ENCODE results near the gene HSPBP1.

GRCh38 chr19:55259540-55260210 lies 20.2 kb downstream of the HSPBP1 start:
- TF ChIP-seq SETDB1 (CRISPR knock-in tag; IDR thresholded peaks at IDR 0.05; ENCODE audit: borderline replicate concordance) = no peak
- TF ChIP-seq, protein P1, sequence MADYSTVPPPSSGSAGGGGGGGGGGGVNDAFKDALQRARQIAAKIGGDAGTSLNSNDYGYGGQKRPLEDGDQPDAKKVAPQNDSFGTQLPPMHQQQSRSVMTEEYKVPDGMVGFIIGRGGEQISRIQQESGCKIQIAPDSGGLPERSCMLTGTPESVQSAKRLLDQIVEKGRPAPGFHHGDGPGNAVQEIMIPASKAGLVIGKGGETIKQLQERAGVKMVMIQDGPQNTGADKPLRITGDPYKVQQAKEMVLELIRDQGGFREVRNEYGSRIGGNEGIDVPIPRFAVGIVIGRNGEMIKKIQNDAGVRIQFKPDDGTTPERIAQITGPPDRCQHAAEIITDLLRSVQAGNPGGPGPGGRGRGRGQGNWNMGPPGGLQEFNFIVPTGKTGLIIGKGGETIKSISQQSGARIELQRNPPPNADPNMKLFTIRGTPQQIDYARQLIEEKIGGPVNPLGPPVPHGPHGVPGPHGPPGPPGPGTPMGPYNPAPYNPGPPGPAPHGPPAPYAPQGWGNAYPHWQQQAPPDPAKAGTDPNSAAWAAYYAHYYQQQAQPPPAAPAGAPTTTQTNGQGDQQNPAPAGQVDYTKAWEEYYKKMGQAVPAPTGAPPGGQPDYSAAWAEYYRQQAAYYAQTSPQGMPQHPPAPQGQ (CRISPR knock-in tag; IDR thresholded peaks at IDR 0.05; ENCODE audit: borderline replicate concordance) = no peak
- TF ChIP-seq, protein P2, sequence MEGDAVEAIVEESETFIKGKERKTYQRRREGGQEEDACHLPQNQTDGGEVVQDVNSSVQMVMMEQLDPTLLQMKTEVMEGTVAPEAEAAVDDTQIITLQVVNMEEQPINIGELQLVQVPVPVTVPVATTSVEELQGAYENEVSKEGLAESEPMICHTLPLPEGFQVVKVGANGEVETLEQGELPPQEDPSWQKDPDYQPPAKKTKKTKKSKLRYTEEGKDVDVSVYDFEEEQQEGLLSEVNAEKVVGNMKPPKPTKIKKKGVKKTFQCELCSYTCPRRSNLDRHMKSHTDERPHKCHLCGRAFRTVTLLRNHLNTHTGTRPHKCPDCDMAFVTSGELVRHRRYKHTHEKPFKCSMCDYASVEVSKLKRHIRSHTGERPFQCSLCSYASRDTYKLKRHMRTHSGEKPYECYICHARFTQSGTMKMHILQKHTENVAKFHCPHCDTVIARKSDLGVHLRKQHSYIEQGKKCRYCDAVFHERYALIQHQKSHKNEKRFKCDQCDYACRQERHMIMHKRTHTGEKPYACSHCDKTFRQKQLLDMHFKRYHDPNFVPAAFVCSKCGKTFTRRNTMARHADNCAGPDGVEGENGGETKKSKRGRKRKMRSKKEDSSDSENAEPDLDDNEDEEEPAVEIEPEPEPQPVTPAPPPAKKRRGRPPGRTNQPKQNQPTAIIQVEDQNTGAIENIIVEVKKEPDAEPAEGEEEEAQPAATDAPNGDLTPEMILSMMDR (CRISPR knock-in tag; IDR thresholded peaks at IDR 0.05) = no peak
- no peak for TF ChIP-seq JUN (CRISPR knock-in tag; IDR thresholded peaks at IDR 0.05)
- TF ChIP-seq ZNF550 (CRISPR knock-in tag; IDR thresholded peaks at IDR 0.05; ENCODE audit: borderline replicate concordance) = no peak
- TF ChIP-seq PBX2 (CRISPR knock-in tag; IDR thresholded peaks at IDR 0.05) = no peak
- TF ChIP-seq SKI (IDR thresholded peaks at IDR 0.05; ENCODE audit: partially characterized antibody) = no peak
- TF ChIP-seq PRDM10 (CRISPR knock-in tag; IDR thresholded peaks at IDR 0.05; ENCODE audit: low read depth) = no peak
- no peak for TF ChIP-seq E2F1 (CRISPR knock-in tag; IDR thresholded peaks at IDR 0.05)
- TF ChIP-seq LRRFIP1 (CRISPR knock-in tag; conservative IDR thresholded peaks at IDR 0.05) = no peak
- TF ChIP-seq ZKSCAN1 (IDR thresholded peaks at IDR 0.05; ENCODE audit: low read length) = no peak
- TF ChIP-seq ZNF660 (CRISPR knock-in tag; IDR thresholded peaks at IDR 0.05; ENCODE audit: borderline replicate concordance, low read depth) = no peak
- TF ChIP-seq SNRNP70 (IDR thresholded peaks at IDR 0.05; ENCODE audit: low read depth, low read length) = no peak
- TF ChIP-seq ZNF776 (CRISPR knock-in tag; IDR thresholded peaks at IDR 0.05) = no peak

All from HepG2 (cell line).